ENCODE measurements around the gene PDCD1LG2.
"Not testable (repeated sequence)": the region's sequence is repeated elsewhere in the genome, so short reads cannot be mapped to it uniquely, and the experiment has no call there.

The PDCD1LG2 gene

DNA sequence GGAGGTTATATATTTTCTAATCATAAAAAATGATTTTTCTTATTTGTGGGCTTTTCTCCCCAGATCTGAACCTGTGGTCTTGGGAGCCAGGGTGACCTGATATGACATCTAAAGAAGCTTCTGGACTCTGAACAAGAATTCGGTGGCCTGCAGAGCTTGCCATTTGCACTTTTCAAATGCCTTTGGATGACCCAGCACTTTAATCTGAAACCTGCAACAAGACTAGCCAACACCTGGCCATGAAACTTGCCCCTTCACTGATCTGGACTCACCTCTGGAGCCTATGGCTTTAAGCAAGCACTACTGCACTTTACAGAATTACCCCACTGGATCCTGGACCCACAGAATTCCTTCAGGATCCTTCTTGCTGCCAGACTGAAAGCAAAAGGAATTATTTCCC is 59.6 kb downstream of the PDCD1LG2 start:
- no peak for DNase-seq

GRCh38 chr9:5571629-5572232 is 61.4 kb downstream of the PDCD1LG2 start:
- no peak for DNase-seq

DNA sequence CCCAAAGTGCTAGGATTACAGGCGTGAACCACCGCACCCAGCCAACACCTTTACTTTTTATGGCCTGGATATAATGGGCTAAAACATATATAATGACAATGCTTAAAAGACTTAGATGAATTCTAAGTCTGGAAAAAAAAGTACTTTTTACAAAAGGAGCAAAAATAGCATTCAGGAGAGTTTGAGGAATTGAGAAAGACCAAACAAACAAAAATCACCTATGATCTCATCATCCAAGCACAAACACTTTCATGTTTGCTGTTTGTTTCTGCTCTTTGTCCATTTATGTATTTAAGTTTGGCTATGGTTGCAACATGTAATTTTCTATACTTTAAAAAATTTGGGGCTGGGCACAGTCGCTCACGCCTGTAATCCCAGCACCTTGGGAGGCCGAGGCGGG is 63.8 kb downstream of the PDCD1LG2 start:
- no peak for DNase-seq

DNA sequence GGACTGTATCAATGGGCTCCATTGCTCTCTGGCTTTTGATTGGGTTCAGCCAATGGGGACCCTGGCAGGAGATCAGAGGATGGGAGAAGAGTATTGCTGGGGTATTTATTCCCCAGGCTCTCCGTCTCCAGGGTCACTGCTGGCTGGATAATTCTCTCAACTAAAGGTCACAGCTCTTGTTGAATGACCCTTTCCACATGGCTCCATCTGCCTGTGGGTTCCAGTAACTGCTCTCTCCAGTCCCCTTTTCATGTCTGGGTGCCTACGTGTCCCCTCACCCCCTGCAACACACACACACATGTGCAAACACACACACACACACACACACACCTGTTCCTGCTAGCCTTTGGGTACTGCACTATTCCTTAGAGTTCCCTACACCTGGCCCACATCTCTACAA is 64.7 kb downstream of the PDCD1LG2 start:
- DNase-seq = no peak

DNA sequence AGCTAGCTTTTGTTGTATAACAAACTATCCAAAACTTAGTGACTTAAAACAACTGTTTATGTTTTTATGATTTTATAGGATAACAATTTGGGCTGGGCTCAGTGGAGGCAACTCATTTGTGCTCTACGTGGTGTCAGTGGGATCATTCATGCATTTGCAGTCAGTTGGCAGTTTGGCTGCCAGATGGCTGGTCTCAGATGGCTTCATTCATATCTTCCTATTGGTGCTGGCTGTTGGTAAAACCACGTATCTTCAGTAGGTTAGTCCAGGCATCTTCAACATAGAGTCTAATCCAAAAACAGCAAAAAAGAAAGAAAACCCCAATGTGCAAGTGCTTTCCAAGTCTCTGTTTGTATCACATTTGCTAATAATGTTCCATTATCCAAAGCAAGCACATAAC is 66.9 kb downstream of the PDCD1LG2 start:
- DNase-seq = no peak

GRCh38 chr9:5578018-5578697 is 67.8 kb downstream of the PDCD1LG2 start:
- no peak for DNase-seq

DNA sequence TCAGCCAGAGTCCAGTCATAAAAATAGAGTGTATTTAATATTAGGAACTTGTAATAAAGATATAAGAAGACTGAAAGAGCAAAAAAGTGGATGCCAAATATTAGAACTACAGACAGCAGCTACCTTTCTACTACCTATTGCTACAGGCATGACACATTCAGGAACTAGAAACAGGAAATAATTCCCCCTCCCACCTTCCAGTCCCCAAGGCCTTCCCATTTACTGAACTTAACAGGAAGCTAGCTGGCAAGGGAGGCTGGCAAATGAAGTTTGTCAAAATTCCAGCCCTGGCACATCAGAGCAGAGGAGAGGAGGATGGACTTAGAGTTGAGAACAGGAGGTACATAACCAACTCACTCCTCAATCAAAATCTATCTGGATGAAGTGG is 68.4 kb downstream of the PDCD1LG2 start:
- DNase-seq = no peak

DNA sequence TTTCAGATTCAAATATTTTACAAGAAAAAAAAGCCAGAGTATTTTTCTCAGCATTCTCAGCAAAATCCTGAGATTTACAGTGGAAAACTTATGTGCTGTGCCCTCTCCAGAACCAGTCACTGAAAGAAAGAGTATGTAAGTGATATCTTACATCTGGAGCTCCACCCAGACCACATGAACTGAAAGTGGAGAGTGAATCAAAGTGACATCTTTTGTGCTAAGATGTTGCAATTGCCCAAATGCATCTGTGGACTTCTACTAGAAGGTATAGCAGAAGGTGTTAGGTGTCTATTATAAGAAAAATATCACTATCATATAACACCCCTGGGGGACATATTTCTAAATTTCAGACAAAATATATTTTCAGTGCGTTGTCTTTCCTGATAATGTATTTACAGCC is 69.5 kb downstream of the PDCD1LG2 start:
- no peak for DNase-seq

DNA sequence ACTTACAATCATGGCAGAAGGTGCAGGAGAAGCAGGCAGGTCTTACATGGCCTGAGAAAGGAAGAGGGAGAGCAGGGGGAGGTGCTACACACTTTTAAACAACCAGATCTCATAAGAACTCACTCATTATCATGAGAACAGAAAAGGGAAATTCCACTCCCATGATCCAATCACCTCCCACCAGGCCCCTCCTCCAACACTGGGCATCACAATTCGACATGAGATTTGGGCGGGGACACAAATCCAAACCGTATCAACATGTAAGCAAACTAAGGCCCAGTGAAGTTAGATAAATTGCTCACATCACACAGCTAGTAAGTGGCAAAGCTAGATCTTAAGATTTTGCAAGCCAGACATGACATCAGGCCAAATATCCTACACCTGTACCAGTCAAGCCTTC is 70.3 kb downstream of the PDCD1LG2 start:
- DNase-seq = no peak

DNA sequence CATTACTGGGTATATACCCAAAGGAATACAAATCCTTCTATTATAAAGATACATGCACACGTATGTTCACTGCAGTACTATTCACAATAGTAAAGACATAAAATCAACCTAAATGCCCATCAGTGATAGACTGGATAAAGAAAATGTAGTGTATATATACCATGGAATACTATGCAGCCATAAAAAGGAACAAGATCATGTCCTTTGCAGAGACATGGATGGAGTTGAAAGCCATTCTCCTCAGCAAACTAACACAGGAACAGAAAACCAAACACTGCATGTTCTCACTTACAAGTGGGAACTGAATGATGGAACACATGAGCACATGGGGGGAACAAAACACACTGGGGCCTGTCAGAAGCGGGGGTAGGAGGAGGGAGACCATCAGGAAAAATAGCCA is 71.4 kb downstream of the PDCD1LG2 start:
- not testable (repeated sequence) for DNase-seq

DNA sequence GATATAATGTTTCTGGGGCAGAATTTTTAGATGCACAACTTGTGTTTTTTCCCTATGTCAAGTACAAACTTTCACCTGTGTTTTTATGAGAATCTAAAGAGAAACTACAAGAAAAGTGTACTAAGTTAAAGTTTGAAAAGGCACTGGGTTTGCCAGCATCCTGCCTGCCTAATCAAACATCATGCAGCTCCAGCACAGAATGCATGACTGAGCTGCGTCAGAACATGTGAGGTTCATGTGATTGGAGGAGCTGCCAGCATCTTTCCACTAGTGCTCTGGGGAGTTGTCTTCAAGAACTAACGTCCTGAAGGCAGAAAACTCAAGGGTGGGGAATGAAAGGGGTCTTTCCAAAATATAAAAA is 72.5 kb downstream of the PDCD1LG2 start:
- no peak for DNase-seq

DNA sequence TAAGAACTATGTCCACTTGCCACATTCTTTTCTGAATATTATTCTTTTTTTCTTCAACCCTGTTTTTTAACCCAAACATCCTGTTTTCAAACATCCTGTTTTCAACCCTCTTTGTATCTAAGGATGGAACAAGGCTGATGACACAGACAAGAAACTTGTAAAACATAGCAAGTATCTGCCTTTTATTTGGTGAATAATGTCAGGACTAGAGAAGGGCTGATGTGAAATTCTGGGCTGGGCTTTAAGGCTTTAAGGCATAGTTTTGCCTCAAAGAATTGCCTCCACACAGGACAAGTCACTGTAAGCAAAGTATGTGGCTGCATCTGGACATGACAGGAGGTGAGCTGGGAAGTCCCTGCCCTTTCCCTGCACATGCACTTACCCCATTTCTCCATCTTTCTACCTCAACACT is 76.1 kb downstream of the PDCD1LG2 start:
- no peak for DNase-seq

DNA sequence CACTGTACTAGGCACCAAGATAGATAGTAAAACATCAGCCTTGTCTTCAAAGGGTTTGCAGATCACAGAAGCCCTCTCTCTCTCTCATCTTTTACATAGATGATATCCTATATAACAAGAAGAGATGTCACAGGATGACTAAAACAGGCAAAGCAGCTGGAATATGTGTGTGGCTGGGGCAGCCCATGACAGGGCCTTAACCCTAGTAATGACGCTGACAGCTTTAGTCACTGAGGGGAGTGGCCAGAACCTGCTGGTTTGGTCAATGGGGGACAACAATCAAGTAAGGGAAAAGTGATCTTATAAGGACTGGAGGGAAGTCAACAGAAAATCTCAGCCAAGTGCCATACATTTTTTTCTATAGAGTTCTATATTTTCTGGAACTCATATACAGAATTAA is 76.7 kb downstream of the PDCD1LG2 start:
- peak; percentile 30 for DNase-seq

DNA sequence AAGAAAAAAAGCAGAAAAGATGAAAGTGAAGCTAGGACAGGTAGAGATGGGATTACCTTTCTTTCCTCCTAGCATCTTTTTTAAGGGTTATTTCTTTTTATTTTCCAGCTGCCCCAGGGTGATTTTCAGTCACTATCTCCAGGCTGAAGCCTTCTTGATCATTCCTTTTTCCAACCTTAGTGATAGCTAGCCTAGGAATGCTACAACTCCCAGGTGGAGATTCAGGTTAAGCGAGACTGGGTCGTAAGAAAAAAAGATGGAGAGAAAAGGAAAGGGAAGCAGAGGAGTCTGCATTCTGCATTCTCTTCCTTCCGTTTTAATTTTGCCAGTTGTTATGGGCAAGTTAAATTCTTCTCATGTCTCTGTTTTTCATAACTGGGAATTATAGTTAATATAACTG is 81.9 kb downstream of the PDCD1LG2 start:
- DNase-seq = no peak

DNA sequence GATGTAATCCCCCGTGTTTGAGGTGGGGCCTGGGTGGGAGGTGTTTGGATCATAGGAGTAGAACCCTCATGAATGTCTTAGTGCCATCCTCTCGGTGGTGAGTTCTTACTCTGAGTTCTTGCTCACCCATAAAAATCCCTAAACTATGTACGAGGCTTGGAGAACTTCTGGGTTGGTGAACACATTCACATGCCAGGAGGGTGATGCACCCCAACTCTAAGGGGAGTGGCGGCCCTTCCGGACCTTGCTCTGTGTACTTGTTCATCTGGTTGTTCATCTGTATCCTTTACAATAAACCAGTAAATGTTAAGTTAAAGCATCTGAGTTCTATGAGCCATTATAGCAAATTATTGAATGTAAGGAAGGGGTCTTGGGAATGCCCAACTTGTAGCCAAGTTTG is 82.6 kb downstream of the PDCD1LG2 start:
- DNase-seq = no peak

GRCh38 chr9:5593904-5594303 is 83.6 kb downstream of the PDCD1LG2 start:
- no peak for DNase-seq

DNA sequence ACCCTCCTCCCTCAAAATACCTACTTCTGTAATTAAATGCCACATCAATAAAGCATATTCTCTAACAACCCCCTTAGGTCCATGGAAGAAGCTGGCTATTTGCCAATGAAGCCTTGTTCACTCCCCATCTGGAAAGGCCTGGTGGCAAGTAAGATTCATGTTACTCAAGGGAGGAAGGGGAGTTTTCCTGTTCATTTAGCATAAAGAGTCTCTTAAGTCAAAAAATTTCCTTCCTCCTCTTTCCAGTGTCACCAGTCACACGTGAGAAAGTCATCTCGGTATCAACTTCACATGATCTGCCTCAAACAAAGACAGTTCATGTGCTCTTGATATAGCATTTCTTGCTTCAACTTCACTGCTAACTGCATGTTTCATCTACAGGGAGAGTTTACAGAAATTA is 85.8 kb downstream of the PDCD1LG2 start:
- DNase-seq = no peak

DNA sequence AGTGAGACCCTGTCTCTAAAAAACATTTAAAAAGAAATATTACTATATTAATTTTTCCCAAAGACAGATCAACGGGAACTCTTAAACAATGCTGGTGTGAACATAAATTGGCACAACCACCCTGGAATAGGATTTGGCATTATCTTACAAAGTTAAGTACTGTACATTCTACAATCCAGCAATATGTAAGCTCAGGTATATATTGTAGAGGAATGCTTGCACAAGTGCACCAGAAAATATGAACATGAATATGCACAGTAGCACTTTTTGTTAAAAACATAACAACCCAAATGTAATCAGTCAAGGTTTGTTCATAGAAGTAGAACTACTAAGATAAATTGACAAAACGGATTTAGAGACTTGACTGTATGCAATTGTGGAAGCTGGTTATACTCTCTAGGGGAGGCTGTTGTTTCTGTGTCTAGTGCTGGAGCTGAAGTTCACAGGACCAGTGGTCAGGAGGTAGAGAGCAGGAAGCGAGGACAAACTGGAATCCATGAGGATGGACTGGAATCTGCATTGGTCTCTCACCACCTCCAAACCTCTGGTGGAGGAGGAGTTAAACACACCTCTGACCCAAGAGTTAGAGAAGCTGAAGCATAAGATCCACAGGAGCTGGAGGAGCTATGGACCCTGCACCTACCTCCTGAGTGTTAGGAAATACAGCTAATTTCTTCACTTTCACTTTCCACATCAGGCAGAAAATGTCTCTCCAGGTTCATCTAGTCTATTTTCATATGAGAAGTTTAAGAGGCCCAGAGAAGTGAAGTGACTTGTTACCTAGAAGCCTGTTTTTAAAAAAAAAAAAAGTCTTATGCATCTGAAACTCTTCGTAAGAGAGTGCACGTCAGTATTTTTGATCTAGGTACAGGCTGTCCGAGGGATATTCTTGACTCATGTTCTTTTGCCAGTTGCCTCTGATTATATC is 98.2 kb downstream of the PDCD1LG2 start:
- no peak for DNase-seq

GRCh38 chr9:5609226-5609596 is 98.9 kb downstream of the PDCD1LG2 start:
- DNase-seq = no peak

GRCh38 chr9:5610491-5610890 is 100.2 kb downstream of the PDCD1LG2 start:
- no peak for DNase-seq

GRCh38 chr9:5611321-5612184 is 101.2 kb downstream of the PDCD1LG2 start:
- DNase-seq = no peak

- no peak for DNase-seq
Observed at GRCh38 chr9:5612185-5612530, 101.8 kb downstream of the PDCD1LG2 start.

DNA sequence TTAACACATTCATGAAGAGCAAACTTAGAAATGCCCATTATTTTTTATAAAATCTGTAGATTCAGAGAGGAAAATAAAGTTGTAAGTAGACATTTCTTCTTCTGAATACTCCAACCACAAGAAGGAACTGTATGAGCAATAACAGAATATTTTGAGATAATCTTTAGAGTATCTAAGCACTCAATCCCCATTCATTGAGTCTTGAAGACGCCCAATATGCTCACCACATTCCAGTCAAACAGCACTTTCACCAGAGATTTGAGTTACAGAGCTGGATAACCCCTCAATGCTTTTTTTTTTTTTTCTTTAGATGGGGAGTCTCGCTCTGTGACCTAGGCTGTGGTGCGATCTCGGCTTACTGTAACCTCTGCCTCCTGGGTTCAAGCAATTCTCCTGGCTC is 103.9 kb downstream of the PDCD1LG2 start:
- no peak for DNase-seq

All from activated CD8-positive, alpha-beta memory T cell treated with anti-CD3 and anti-CD28 coated beads, Interleukin-2, amount 50 U/mL, for 4 hours (primary cell).